K562 (cell line): ENCODE measurements around the gene RALB. TPM values are rescaled to one million over a fixed set of nuclear protein-coding genes. Genes with fewer than 3 reads are reported as not detected.

Source experiments
- ATAC-seq: fragments of 200-7000 bp; cut with Tn5 transposase; 3 replicates; pipeline ENCODE4 v1.9.1; 2020; ENCODE audit warnings: moderate library complexity
- BruUV-seq: library from RNA; stranded (reverse); fragments of 400-500 nt; replicated peaks from 2 replicates; lab custom pipeline; 2021; lab: Mats Ljungman, UMichigan
- CTCF ChIA-PET: fragments of 300-600 bp; formaldehyde crosslinking; extraction: SDS; loops from one replicate; lab custom pipeline; 2021; ENCODE audit warnings: low intra/inter-chr PET ratio; lab: Yijun Ruan, JAX
- POLR2A ChIA-PET: fragments of 300-600, 350-650 bp; sonication (Branson Sonifier 250); formaldehyde crosslinking; extraction: SDS; loops from one replicate; lab custom pipeline; 2021; ENCODE audit warnings: antibody characterized with exemption, inconsistent platforms; lab: Yijun Ruan, JAX
- DNase-seq, 4 experiments: peaks; one replicate each; pipeline versions ENCODE4 v3.0.0 to v3.0.0-alpha.2; 2011 to 2018; ENCODE audit warnings: low spot score in 3 of 4, mixed read lengths in 3 of 4; ENCODE audit errors: extremely low read depth in 1 of 4
- FAIRE-seq: peaks from 2 replicates; lab custom pipeline; 2011; peaks lifted over from hg19 to GRCh38; lab: Jason Lieb, UNC
- H2AFZ ChIP-seq: 2 replicates; pipeline ENCODE4 v1.6.0; 2011; ENCODE audit warnings: low read depth, low read length, control low read depth, inconsistent platforms
- H3K27ac ChIP-seq: fragments of 200-600 bp; 3 replicates; pipeline ENCODE4 v1.8.0; 2011; ENCODE audit warnings: low read depth, mild to moderate bottlenecking, control low read depth, inconsistent platforms, low read length, moderate library complexity, mixed read lengths; ENCODE audit errors: extremely low read depth
- H3K27me3 ChIP-seq, 2 experiments: fragments of 300-600 bp in 1 of 2; 2 replicates in 1 of 2; 3 replicates in 1 of 2; pipeline versions ENCODE4 v1.6.0 to v1.8.0; 2011; ENCODE audit warnings: inconsistent platforms in 2 of 2, low read length in 2 of 2, mild to moderate bottlenecking in 1 of 2, mixed read lengths in 1 of 2, moderate library complexity in 1 of 2; ENCODE audit not compliant: control insufficient read depth in 2 of 2, insufficient read depth in 2 of 2
- H3K36me3 ChIP-seq: fragments of 300-600 bp; 3 replicates; pipeline ENCODE4 v1.8.0; 2011; ENCODE audit warnings: mild to moderate bottlenecking, low read length, inconsistent platforms; ENCODE audit not compliant: control insufficient read depth, insufficient read depth
- H3K4me1 ChIP-seq, 2 experiments: fragments of 200-600 bp in 1 of 2; replicated peaks in 1 of 2; 2 replicates in 1 of 2; 3 replicates in 1 of 2; pipeline versions ENCODE4 v1.5.1 to v1.8.0; 2011; ENCODE audit warnings: inconsistent platforms in 2 of 2, low read length in 2 of 2, mild to moderate bottlenecking in 1 of 2, mixed read lengths in 1 of 2, moderate library complexity in 1 of 2; ENCODE audit not compliant: control insufficient read depth in 2 of 2, insufficient read depth in 2 of 2
- H3K4me2 ChIP-seq: 2 replicates; pipeline ENCODE4 v1.6.1; 2011; ENCODE audit warnings: low read length, control low read depth, inconsistent platforms, mixed read lengths; ENCODE audit not compliant: insufficient read depth
- H3K4me3 ChIP-seq: fragments of 200-600 bp; sonication (generic), shearing (Covaris generic); 2 replicates; pipeline ENCODE4 v1.5.1; 2016; ENCODE audit warnings: control low read depth, inconsistent platforms
- H3K79me2 ChIP-seq: fragments of 200-600 bp; 3 replicates; pipeline ENCODE4 v1.8.0; 2011; ENCODE audit warnings: low read length, inconsistent platforms; ENCODE audit not compliant: control insufficient read depth, insufficient read depth
- H3K9ac ChIP-seq, 2 experiments: 2 replicates each; pipeline versions ENCODE4 v1.6.0 to v1.6.1; 2011; ENCODE audit warnings: low read depth in 2 of 2, low read length in 2 of 2, control low read depth in 1 of 2, inconsistent platforms in 1 of 2, mild to moderate bottlenecking in 1 of 2, mixed read lengths in 1 of 2; ENCODE audit not compliant: insufficient read depth in 1 of 2
- H3K9me1 ChIP-seq: one replicate; pipeline ENCODE4 v1.6.0; 2011; ENCODE audit warnings: inconsistent platforms, mild to moderate bottlenecking, low read length, moderate library complexity; ENCODE audit not compliant: control insufficient read depth, insufficient read depth
- H3K9me3 ChIP-seq: replicated peaks from 2 replicates; pipeline ENCODE4 v1.5.1; 2011; ENCODE audit warnings: low read depth, low read length, inconsistent platforms; ENCODE audit not compliant: control insufficient read depth, insufficient read depth
- H4K20me1 ChIP-seq: replicated peaks from 2 replicates; pipeline ENCODE4 v1.6.1; 2011; ENCODE audit warnings: low read length, inconsistent platforms, mixed read lengths; ENCODE audit not compliant: control insufficient read depth, insufficient read depth
- BRD4 ChIP-seq: fragments of 200-600 bp; sonication (generic); IDR thresholded peaks from 2 replicates; pipeline ENCODE4 v1.6.1; 2017; ENCODE audit warnings: inconsistent platforms
- BRF1 ChIP-seq: IDR thresholded peaks from 3 replicates; pipeline ENCODE4 v1.6.1; 2011; ENCODE audit warnings: borderline replicate concordance, mild to moderate bottlenecking; ENCODE audit not compliant: insufficient read length; ENCODE audit errors: extremely low read depth
- CBX3 ChIP-seq, 2 experiments: IDR thresholded peaks; 1 replicate in 1 of 2; 2 replicates in 1 of 2; pipeline ENCODE4 v1.6.1; 2012; ENCODE audit warnings: inconsistent platforms in 2 of 2, low read length in 2 of 2, borderline replicate concordance in 1 of 2, control low read depth in 1 of 2
- CEBPB ChIP-seq: fragments of 450-650 bp; IDR thresholded peaks from 2 replicates; pipeline ENCODE4 v1.6.1; 2016; ENCODE audit warnings: missing genetic modification characterization, missing compliant biosample characterization
- ELF1 ChIP-seq: fragments of 200-800 bp; sonication (Bioruptor generic); IDR thresholded peaks from 2 replicates; pipeline ENCODE4 v1.6.1; 2016; ENCODE audit warnings: missing genetic modification characterization, missing compliant biosample characterization
- GMEB1 ChIP-seq: fragments of 250-450 bp; sonication (Bioruptor Pico); IDR thresholded peaks from 2 replicates; pipeline ENCODE4 v1.4.0; 2020; ENCODE audit warnings: mild to moderate bottlenecking
- HCFC1 ChIP-seq: IDR thresholded peaks from 2 replicates; pipeline ENCODE4 v1.6.1; 2012; ENCODE audit warnings: low read depth, low read length, improper control_type of control experiment
- HIVEP1 ChIP-seq: fragments of 250-450 bp; sonication (Bioruptor Pico); IDR thresholded peaks from 2 replicates; pipeline ENCODE4 v1.4.0; 2020; ENCODE audit warnings: mild to moderate bottlenecking
- KAT2B ChIP-seq: IDR thresholded peaks from one replicate; pipeline ENCODE4 v1.6.1; 2012; ENCODE audit warnings: low read depth, mild to moderate bottlenecking, control low read depth, inconsistent platforms, low read length, moderate library complexity
- MBD2 ChIP-seq: sonication (generic); IDR thresholded peaks from 2 replicates; pipeline ENCODE4 v1.6.1; 2016; ENCODE audit warnings: low read depth, borderline replicate concordance
- STAG1 ChIP-seq: sonication (generic); formaldehyde crosslinking; IDR thresholded peaks from 2 replicates; pipeline ENCODE4 v1.5.0; 2020; ENCODE audit warnings: missing genetic modification reagents, borderline replicate concordance
- VEZF1 ChIP-seq: fragments of 200-800 bp; sonication (Bioruptor generic); IDR thresholded peaks from 2 replicates; pipeline ENCODE4 v1.6.1; 2017; ENCODE audit warnings: missing genetic modification characterization, missing compliant biosample characterization
- ZNF124 ChIP-seq: sonication (generic); formaldehyde crosslinking; IDR thresholded peaks from 2 replicates; pipeline ENCODE4 v1.8.1; 2022; ENCODE audit warnings: missing genetic modification reagents
- ZNF79 ChIP-seq: fragments of 250-450 bp; sonication (Bioruptor Pico); IDR thresholded peaks from 2 replicates; pipeline ENCODE4 v1.4.0; 2020; ENCODE audit warnings: low read depth, mild to moderate bottlenecking, moderate library complexity
- WGBS: fragments of 100-300 bp; shearing (Covaris generic); methylation state at CpG from one replicate; pipeline ENCODE4 v1.1.6; 2016; ENCODE audit warnings: low coverage, mixed read lengths; ENCODE audit not compliant: insufficient coverage; ENCODE audit errors: missing lambda C conversion rate; 5-methylcytosine and 5-hydroxymethylcytosine counted together
- in situ Hi-C: fragments of 300-500 bp; cut with MboI; formaldehyde crosslinking; loops from 4 replicates; pipeline ENCODE4 v1.15.0; 2018; ENCODE audit warnings: inconsistent platforms, mixed read lengths
- intact Hi-C: fragments of 100-400 bp; cut with micrococcal nuclease; formaldehyde crosslinking; loops from 2 replicates; pipeline ENCODE4 v1.14.2; 2022
- polyA plus RNA-seq, 8 experiments: library from polyadenylated mRNA; depleted of rRNA in 4 of 8; stranded (reverse) in 5 of 8; unstranded in 3 of 8; fragments of >200 nt; fragmentation: Nextera tagmentation in 2 of 8; fragmentation: Illumina TruSeq in 1 of 8; extraction: Ambion mirVana in 2 of 8; extraction: Trizol in 1 of 8; gene quantifications; 2 replicates each; pipeline versions ENCODE4 v1.2.1 to v1.2.3, GENCODE V29; 2011 to 2014; ENCODE audit warnings: inconsistent platforms in 1 of 8, missing spikeins in 1 of 8
- total RNA-seq, 7 experiments: library from RNA; depleted of rRNA in 6 of 7; stranded (reverse); fragments of >200 nt in 6 of 7; fragmentation: Illumina TruSeq in 2 of 7; extraction: Trizol in 2 of 7; gene quantifications; 2 replicates each; pipeline versions ENCODE4 v1.2.1 to v1.2.3, GENCODE V29; 2011 to 2021; ENCODE audit warnings: low replicate concordance in 1 of 7

The RALB gene
- total and polyA plus RNA-seq, 9 of the 15 experiments (the other 6 are each of a cell fraction or from before 2014, with no cell fraction given): 14.8 to 65.6 (median 38.4) TPM

GRCh38 chr2:120255986-120256650 is 3.5 kb downstream of the RALB start:
- no peak overlapping the region for H3K4me2 ChIP-seq
- 53% methylated on average over 8 of the region's 9 CpGs for WGBS
- peaks cover 58% of the 10 kb centered on the region for H3K79me2 ChIP-seq
- TF ChIP-seq KAT2B (no peak), ELF1 (no peak), CEBPB (tag) (no peak), HCFC1 (no peak), STAG1 (CRISPR knock-in tag) (no peak), ZNF124 (CRISPR knock-in tag) (no peak), VEZF1 (no peak), HIVEP1 (CRISPR knock-in tag) (no peak), BRF1 (no peak), ZNF79 (CRISPR knock-in tag) (no peak), CBX3 (IDR thresholded peaks at IDR 0.05; ENCODE audit: borderline replicate concordance in 1 of 2, low read length in 2 of 2) (no peak), BRD4 (no peak), GMEB1 (CRISPR knock-in tag) (no peak), MBD2 (no peak)

More at GRCh38 chr2:120255986-120256650, 3.5 kb downstream of the RALB start:
- no peak overlapping the region for H3K9ac ChIP-seq
- in situ Hi-C loops (no loop called here), intact Hi-C loops (no loop called here)
- H2AFZ ChIP-seq: no peak overlapping the region
- H3K9me1 ChIP-seq: no peaks in the 10 kb centered on the region
- H4K20me1 ChIP-seq: no peaks in the 10 kb centered on the region
- peaks cover 7% of the 10 kb centered on the region; the same call in 2 of the 3 replicates for H3K36me3 ChIP-seq
- FAIRE-seq: no peak
- H3K27me3 ChIP-seq: no peaks in the 10 kb centered on the region
- DNase-seq: no peak
- ChIA-PET POLR2A (interaction anchor here (0.8 kb wide), 1 partner anchor 9 kb away, joined by 3 read pairs; no protein-coding TSS in a partner anchor), CTCF (no interaction called here)
- peaks cover 2% of the 10 kb centered on the region; the same call in 1 of the 2 replicates for H3K9me3 ChIP-seq
- peaks cover 23 to 32% of the 10 kb centered on the region in 2 experiments for H3K4me1 ChIP-seq
- ATAC-seq: no peak
- no peak overlapping the region for H3K27ac ChIP-seq
- no peak overlapping the region for H3K4me3 ChIP-seq
- BruUV-seq: no TSS peak
